Measurements from ENCODE around the gene DOCK4.

GRCh38 chr7:111789048-111789320 lies 417.2 kb downstream of the DOCK4 start:
- no peak for TF ChIP-seq CTCF (IDR thresholded peaks at IDR 0.05)
- no peak for TF ChIP-seq POLR2A (IDR thresholded peaks at IDR 0.05)
